RPMI7951 (cell line): ENCODE data around the gene PLEKHG2. TPM values are rescaled to one million over a fixed set of nuclear protein-coding genes. Genes with fewer than 3 reads are reported as not detected.
"Not testable (repeated sequence)": the region's sequence is repeated elsewhere in the genome, so short reads cannot be mapped to it uniquely, and the experiment has no call there.

ENCODE experiments used
- DNase-seq: peaks from one replicate; pipeline ENCODE4 v3.0.0-alpha.2; 2012; ENCODE audit warnings: low read depth
- total RNA-seq: library from RNA; depleted of rRNA; stranded (reverse); fragments of >200 nt; shearing (Covaris generic); gene quantifications from 2 replicates; pipeline ENCODE4 v1.2.3, GENCODE V29; 2014; rRNA removed

The PLEKHG2 gene, protein sequence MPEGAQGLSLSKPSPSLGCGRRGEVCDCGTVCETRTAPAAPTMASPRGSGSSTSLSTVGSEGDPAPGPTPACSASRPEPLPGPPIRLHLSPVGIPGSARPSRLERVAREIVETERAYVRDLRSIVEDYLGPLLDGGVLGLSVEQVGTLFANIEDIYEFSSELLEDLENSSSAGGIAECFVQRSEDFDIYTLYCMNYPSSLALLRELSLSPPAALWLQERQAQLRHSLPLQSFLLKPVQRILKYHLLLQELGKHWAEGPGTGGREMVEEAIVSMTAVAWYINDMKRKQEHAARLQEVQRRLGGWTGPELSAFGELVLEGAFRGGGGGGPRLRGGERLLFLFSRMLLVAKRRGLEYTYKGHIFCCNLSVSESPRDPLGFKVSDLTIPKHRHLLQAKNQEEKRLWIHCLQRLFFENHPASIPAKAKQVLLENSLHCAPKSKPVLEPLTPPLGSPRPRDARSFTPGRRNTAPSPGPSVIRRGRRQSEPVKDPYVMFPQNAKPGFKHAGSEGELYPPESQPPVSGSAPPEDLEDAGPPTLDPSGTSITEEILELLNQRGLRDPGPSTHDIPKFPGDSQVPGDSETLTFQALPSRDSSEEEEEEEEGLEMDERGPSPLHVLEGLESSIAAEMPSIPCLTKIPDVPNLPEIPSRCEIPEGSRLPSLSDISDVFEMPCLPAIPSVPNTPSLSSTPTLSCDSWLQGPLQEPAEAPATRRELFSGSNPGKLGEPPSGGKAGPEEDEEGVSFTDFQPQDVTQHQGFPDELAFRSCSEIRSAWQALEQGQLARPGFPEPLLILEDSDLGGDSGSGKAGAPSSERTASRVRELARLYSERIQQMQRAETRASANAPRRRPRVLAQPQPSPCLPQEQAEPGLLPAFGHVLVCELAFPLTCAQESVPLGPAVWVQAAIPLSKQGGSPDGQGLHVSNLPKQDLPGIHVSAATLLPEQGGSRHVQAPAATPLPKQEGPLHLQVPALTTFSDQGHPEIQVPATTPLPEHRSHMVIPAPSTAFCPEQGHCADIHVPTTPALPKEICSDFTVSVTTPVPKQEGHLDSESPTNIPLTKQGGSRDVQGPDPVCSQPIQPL (N-terminal part only)
- total RNA-seq = 4.8 and 13.0 TPM in 2 replicates

DNA sequence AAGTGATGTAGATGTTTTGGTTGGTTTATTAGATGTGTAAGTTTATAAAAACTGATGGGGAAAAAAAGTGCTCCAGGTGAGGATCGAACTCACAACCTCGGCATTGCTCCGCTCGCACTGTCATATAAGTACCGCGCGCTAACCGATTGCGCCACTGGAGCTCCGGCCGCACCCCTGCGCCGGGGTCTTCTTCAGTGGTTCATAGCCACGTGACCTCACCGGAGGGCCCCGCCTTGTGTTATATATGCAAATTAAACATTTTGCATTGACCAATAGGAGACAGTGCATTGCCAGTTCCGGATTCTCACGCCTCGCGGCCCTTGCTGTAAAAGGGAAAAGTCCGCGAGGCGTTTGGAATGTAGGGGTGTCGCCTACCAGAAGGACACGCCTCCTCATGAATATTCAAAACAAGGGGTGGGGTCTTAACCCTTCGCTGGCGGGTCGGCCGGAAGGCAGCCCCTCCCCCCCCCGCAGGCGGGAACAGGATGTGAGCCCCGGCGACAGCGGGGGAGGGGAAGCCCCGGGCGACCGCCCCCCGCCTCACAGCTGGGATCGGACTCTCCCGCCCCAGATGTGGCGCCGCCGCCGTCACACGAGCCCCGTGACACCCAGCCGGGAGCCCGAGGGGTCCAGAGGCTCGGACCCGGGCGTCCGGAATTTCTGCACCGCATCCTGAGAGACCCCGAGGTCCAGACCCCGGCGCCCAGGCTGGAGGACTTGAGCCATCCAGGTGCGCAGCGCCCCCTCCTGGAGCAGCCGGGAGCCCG, at the start of gene PLEKHG2:
Gene PLEKHG2, plus strand, starts transcription at position 570 of the 767 bp plus-strand sequence. CDS start 1,418 bp downstream, outside the sequence.
- peak; percentile 100 for DNase-seq

DNA sequence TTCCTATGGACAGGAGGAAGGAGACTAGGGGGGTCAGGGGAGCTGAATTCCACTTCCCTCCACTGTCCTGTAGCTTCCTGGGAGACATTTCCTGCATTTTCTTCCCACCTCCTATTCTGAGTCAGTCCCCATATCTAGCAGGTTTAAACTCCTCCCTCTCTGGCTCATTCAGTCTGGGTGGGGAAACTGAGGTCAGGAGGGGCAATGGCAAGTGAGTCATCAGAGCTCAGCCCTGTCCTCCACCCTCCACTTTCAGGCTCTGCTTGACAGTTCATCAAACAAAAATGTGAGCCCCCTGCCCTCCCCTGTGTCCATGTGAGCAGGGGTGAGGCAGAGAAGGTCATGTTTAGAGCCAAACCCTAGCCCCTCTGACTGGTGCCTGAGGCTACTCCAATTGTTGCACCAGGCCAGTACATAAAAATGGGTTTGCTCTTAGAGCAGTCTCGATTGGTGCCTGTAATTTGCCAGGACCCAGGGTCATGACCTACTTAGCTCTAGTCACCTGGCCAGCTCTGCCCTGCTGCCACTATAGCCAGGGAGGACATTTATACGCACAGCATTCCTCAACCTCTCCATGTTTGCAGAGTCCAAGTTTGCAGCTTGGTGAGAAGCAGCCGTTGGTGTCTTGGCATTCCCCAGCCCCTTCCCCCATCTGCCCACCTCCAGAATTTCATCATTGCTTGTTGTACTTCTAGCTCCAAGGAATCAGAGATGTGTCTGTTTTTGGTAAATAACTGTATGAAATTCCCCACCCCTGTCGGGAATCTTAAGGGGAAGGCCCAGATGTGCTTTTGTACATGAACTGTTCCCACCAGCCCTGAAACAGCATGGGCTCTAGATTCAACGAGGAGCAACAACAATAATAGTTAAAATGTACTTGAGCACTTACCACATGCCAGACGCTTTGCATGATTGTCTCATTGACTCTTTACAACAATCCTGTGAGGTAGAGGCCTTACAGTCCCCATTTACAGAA, 49.5 kb upstream of the PLEKHG2 start:
- DNase-seq = peak; percentile 43

DNA sequence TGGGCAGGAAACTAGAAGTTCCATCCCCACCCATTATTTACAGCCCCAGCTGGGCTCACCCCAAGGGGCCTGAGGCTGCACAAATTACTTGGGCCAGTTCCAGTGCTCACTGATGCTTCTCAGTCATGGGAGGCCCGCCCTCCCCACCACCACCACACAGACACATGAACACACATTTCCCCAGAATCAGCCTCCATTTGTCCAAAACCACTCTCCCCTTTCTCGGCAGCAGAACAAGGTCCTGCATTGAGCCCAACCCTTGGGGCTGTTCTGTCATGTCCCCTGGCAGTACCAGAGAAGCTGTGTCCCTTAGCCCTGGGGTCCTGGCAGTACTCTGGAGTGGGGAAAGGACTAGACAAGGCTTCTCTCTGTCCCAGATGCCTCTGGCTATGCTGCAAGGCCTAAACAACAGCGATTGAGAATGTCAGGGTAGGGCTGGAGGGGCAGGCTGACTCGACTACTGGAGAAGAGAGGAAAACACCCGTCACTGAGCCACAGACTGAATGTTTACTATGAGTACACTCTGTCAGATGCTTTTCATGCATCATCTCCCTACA, 48.5 kb upstream of the PLEKHG2 start:
- peak; percentile 48 for DNase-seq

DNA sequence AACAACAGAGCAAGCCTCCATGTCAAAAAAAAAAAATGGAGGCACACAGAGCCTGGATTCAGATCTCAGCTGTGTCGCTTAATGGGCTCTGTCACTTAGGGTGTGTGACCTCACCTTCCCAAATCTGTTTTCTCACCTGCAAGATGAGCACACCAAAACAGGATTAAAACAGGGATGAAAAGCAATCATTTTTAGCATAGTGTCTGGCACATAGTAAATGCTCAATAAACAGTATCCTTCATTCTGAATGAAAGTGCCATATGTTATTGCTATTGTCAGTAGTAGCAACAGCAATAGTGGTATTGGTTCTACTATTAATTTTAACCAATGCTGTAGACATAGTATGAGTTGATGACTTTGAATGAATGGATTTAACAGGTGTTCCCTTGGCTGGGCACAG, 46.9 kb upstream of the PLEKHG2 start:
- no peak for DNase-seq

DNA sequence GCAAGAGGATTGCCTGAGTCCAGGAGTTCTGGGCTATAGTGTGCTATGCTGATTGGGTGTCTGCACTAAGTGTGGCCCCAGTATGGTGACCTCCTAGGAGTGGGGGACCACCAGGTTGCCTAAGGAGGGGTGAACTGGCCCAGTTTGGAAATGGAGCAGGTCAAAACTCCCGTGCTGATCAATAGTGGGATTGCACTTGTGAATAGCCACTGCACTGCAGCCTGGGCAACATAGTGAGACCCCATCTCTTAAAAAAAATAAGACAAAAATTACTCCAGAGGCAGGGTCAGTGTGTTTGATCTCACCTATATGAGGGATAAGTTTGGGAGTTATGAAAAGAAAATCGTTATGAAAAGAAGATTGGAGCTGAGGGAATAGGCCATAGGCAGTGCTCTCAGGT, 43.3 kb upstream of the PLEKHG2 start:
- DNase-seq = no peak

DNA sequence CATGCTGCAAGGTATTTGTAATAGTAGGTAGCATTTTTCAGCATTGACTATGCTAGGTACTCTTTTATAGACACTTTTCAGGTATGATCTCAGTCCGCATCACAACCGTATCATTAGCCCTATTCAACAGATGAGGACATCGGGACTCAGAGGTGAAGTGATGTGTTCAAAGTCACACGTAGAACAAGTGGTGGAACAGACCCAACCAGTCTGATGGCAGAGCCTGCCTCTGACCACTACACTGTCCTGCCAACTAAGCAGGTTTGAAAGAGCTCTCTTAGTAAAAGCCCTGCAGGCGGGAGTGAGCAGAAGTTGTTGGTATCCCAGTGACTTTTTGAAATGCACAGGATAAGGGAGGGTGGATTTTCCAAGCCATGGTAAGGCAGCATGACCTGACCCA, 41.7 kb upstream of the PLEKHG2 start:
- DNase-seq = no peak

DNA sequence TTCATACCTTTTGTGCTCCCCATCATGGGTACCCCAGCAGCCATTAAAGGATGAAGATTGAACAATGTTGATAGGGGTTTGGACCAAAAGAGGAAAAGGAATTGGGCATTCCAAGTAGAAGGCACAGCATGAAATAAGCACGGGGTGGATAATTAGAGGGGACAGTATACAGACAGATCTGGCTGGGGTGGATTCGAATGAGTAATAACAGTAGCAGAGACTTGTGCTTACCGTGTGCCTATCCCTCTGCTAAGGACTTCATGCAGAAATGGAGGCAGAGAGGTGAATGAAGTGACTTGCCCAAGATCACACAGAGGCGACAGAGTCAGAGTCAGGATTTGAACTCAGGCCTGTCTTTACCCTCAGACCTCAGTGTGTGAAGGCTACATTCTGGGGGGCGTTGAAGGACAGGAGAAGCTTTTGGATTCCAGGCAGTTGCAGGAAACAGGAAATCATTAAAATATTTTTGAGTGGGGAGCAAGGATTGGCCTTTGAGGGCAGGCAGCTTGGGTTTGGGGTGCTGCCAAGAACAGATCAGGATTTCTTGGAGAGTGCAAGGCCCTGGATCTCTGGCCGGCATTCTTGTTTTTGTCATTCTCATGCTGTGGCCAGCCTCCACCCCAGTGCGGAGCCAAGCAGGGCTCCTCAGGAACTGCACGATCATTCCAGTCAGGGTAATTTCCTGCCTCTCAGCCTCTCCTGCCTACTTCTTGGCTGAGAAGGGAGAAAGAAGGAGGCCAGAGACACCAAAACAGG, 40.2 kb upstream of the PLEKHG2 start:
- peak; percentile 85 for DNase-seq

DNA sequence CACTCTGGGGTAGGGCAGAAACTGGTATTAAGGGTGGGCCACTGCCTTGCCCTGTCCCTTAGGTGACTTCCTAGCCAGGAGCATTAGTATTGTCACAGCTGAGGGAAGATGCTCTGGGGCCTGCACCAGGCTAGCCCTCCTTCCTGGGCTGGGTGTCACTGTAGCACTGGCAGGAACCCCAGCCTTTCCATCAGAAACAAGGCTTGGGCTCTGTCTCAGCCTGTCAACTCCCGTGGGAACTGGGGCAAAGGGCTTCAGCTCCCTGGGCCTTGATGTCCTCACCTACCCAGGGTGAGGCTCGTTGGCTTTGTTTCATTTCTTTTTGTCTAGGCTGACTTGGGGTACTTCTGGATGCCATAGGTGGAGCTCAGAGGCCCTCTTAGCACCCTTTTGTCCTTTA, 39.5 kb upstream of the PLEKHG2 start:
- DNase-seq = no peak

DNA sequence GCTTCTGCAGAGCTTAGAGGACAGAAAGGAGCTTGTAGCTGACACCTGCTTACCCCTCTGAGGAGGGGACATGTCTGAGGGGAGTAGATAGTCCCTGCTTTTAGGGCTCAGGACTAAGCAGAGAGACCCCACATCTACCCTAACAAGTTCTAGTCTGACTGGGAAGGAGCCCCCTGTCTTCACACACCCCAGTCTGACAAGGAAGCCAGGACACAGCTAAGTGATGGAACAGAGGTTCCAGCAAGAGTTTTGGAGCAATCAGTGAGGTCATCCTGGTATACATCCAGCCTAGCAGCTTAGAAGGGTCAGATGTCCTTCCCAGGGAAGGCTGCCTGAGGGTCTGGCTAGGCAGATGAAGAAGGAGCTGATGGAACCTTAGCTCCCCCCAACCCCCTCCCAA, 36.5 kb upstream of the PLEKHG2 start:
- no peak for DNase-seq

DNA sequence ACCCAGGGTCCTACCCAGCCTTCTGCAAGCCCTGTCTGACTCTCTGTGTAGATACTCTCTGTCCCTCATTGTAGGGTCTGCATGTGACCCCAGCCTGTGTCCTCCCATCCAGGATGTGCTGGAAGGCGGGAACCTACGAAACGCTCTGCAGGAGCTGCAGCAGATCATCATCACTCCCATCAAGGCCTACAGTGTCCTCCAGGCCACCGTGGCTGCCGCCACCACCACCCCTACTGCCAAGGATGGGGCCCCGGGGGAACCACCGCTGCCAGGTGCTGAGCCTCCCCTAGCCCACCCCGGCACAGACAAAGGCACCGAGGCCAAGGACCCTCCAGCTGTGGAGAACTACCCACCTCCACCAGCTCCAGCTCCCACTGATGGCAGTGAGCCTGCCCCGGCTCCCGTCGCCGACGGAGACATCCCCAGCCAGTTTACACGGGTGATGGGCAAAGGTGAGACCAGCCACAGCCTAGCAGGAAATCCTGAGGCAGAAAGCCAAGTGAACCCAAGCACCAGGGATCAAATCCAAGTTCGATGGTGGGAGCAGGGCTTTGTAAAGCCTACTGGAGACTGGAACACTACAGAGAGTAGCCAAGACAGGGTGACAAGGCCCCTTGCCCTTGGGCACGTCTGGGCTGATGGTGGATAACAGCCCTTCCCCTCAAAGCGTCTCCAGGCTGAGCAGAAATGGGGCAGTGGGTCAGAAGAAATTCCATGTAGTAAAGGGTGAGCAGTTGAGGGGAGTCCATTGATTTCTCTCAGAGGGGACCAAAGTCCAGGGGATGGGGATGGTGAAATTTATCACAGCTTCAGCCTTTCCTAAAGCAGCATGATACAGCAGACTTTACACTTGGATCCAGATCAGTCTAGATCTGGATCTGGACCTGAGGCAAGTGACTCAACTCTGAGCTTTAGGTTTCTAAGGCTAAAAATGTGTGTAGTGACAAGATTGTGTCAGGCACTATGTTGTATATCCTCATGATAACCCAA, 34.8 kb upstream of the PLEKHG2 start:
- DNase-seq = no peak

DNA sequence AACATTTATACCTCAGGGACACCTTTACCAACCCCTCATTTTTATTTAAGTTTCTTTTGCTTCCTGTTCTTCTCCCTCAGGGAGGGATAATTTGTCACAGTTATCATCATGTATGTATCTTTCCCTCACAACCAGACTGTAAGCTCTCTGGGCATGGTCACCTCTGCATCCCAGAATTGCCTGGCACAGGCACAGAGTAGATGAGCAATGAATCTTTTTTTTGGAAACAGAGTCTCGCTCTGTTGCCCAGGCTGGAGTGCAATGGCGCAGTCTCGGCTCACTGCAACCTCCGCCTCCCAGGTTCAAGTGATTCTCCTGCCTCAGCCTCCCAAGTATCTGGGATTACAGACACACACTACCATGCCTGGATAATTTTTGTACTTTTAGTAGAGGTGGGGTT, 33.1 kb upstream of the PLEKHG2 start:
- not testable (repeated sequence) for DNase-seq

DNA sequence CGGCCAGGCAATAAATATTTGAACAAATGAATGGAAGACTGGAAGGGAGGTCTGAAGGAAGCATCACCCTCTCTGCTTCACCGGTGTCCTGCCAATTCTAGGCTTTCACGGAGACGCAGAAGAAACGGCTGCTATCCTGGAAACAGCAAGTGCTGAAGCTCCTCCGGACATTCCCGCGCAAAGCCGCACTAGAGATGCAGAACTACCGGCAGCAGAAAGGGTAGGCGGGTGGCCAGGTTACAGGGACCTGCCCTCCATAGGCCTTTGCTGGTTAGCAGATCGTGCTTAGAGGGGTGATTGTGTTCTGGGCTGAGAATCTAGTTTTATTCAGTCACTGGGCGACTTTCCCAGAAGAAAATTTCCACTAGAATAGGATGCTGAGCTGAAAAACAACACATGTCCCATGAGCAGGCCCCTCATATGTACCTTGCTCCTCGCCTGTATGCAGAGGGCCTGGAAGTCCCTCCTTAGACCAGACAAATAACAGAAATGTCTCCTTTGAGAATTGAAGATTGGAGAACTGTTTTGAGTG, 32.5 kb upstream of the PLEKHG2 start:
- DNase-seq = no peak

DNA sequence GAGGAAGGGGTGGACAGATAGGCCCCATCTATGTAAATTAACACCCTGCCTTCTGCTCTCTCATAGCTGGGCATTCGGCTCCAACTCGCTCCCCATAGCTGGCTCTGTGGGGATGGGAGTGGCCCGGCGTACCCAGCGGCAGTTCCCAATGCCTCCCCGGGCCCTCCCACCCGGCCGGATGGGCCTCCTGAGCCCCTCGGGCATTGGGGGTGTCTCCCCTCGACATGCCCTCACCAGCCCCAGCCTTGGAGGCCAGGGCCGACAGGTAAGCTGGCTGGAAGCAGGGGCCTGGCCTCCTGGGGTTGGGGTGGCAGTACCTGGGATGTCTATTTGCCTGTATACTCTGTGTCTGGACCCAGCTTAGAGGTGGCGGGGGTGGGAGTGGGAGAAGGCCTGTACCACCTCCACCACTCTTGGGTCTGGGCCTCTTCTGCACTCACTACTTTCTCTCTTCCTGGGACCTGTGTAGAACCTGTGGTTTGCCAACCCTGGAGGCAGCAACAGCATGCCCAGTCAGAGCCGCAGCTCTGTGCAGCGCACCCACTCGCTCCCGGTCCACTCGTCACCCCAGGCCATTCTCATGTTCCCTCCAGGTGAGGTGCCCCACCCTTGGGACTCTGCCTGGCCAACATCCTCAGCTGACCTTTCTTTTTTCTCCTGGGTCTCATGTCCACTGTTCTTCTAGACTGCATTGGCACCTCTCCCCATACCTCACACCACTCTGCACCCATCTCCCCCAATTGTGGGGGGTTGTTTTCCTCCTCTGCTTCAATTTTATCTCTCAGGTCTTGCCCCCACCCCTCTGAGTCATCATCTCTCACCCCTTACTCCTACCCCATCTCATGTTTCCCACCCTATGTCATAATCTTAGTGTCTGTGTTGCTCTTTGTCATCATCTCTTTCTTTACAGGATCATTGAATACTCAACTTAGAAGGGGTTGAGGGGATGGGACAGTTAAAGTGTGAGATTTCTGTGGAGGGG, 31.7 kb upstream of the PLEKHG2 start:
- no peak for DNase-seq

DNA sequence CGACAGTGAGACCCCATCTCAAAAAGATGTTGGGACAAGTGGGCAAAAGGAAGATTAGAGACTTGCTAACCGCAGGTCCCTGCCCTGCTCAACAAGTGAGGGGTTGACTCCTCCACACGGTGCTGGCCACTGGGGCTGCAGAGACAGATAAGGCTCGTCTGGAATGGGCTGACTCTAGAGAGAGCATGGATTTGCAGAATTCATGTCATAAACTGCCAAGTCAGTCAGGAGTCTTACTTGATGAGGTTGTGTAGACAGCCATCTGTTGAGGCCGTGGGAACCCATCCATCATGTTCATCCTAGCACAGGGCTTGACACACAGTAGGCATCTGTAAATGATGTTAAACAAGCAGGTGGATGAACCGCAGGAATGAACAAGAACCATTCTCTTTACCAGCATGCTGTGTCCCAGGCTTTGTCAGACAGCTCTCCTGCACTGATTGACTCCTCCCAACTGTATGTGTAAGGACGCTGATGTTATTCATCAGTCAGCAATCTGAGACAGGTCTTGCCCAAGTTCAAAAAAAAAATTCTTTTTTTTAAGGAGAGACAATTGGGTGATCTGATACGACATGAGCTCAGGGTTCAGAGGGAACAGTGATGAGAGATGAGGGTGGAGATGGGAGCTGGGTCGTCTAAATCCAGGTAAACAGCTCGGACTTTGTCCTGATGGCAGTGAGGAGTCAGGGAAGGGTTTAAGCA, 30.4 kb upstream of the PLEKHG2 start:
- no peak for DNase-seq

DNA sequence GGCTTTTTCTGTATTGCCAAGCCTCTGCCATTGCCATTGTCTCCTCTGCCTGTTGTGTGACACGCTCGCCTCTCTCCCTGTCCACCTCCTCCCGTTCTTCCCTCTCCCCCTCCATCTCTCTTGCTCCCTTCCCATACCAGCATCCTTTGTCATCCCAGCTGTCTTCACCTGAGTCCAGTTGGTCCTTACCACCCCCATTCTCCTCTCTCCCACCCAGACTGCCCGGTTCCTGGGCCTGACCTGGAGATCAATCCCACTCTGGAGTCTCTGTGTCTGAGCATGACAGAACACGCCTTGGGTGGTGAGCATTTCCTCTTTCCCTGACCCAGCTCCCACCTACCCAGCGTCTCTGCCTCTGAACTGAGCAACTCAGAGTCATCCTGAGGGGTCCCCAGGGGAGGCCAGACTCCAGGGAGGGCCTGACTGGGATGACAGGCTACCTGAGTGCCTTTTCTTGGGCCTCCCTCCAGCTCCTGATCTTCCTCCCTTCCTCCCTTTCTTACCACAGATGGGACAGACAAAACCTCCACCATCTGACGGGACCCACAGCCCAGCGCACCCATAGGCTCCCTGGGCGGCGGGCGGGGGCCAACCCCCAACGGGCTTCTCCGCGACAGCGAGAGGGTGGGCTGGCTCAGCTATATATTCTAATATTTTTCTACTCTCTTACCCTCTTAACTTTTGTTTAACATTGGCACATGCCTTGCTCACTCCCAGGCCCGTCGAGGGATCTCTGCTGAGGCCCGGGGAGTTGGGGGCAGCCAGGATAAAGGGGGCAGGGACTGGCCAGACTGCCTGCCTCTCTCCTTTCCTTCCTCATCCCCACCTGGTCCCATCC, 29.3 kb upstream of the PLEKHG2 start:
- no peak for DNase-seq
